ENCODE measurements around the gene RAB40C.

RAB40C gene

DNA sequence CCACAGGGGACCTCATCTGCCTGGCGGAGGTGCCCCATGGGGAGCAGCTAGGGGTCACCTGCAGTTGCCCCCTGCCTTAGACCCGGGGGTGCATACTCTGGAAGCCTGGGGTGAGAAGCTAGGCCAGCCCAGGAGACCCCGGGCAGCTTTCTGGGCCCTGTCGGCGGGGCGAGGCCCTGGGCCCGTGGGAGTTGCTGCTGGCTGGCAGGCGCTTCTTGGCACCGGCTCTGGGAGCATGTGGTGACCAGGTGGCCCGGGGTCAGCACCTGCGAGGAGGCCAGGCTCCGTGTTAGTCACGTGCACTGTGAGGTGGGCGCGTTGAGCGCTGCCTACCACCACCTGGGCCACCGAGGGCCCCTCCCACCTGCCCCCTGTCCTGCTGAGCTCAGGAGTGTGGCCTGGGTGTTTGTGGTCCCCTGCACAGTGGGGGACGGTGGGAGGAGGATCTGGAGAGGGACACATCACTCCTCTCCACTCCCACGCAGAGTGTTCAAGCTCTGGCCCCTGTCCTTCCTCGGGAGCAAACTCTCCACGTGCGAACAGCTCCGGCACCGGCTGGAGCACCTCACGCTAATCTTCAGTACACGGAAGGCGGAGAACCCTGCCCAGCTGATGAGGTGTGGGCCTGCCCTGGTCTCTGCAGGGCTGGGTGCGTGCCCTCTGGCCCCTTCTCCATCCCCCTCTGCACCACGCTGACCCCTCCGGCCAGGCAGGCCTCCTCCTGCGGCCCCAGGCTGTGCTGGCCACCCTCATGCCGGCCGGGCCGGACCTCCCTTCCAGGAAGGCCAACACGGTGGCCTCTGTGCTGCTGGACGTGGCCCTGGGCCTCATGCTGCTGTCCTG lies 14.3 kb upstream of the RAB40C start:
- no peak for DNase-seq (ENCODE audit: low spot score)

- no peak for DNase-seq (ENCODE audit: low spot score)
Measured at GRCh38 chr16:576197-576822, 13.6 kb upstream of the RAB40C start.

- DNase-seq (ENCODE audit: low spot score) = no peak
Measured at GRCh38 chr16:576823-577201, 13.1 kb upstream of the RAB40C start.

DNA sequence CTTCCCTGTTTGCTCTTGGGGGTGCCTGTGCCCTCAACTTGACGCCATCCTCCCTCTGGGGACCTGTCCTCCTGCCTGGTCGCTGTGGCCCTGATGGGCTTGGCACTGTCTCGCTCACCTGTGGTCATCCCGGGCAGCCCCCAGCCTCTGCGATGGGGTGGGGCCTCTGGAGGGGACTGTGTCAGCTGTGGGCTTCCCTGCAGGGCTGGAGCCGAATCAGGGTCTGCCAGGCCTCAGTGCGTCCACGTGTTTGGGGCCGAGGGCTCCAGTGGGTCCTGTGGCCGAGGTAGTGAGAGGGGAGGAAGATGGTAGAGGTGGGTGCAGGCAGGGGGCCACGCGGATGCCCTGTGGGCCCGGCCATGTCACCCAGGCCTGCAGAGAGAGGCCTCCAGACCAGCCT lies 12.1 kb upstream of the RAB40C start:
- DNase-seq (ENCODE audit: low spot score) = no peak

GRCh38 chr16:578232-578869 lies 11.5 kb upstream of the RAB40C start:
- DNase-seq (ENCODE audit: low spot score) = no peak

- DNase-seq (ENCODE audit: low spot score) = peak; percentile 72
Measured at GRCh38 chr16:578870-579405, 10.9 kb upstream of the RAB40C start.

DNA sequence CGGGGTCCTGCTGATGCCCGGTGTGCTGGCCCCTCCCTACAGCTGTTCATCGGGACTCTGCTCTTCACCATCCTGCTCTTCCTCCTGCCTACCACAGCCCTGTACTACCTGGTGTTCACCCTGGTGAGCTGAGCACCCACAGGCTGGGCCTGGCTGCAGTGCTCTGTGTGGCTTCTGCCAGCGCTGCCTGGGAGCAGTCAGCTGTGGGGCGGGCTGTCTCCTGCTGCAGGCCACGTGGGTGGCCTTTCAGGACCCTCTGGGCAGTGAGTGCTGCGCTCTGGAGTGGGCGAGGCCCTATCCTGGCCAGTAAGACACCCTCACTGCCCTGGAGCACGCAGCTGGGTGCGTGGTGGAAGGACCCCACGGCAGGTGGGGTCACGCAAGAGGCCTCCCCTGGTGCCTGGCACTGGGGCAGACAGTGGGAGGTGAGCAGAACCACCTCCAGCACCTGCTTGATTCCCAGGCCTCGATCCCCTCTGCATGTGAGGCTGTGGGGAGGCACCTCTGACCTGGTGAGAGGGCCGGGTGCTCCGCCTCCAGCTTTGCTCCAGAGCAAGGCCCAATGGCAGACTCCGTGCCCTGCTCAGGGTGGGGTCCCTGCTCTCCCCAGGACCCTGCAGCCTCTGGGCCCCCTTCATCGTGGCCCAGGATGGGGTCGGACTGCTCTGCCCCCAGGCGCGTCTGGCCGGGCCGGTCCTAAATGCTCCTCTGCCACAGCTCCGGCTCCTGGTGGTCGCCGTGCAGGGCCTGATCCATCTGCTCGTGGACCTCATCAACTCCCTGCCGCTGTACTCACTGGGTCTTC lies 9.5 kb upstream of the RAB40C start:
- no peak for DNase-seq (ENCODE audit: low spot score)

DNA sequence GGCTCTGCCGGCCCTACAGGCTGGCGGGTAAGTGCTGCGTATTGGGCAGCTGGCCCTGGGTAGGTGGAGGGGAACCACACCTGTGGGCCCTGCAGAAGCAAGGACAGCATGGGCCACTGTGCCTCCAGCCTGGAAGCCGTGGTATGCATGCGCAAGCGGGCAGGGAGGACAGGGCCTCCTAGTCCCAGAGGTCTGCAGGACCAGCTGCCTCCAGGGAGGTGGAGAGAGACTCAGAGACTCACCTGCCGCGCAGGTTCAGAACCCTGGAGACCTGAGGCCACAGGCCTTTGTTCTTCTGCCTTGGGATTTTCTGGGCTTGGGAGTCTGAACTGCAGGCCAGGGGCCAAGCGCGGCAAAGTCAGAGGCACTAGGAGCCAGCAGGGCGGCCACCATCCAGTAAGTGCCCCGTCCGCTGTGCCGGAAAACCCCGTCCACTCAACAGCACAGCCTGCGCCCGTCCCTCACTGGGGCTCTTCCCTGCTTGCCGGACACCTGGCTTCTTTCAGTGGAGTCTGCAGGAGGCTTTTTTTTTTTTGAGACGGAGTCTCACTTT lies 8.8 kb upstream of the RAB40C start:
- DNase-seq (ENCODE audit: low spot score) = no peak

GRCh38 chr16:582218-582613 lies 7.7 kb upstream of the RAB40C start:
- no peak for DNase-seq (ENCODE audit: low spot score)

GRCh38 chr16:582614-583331 lies 7.1 kb upstream of the RAB40C start:
- DNase-seq (ENCODE audit: low spot score) = no peak

DNA sequence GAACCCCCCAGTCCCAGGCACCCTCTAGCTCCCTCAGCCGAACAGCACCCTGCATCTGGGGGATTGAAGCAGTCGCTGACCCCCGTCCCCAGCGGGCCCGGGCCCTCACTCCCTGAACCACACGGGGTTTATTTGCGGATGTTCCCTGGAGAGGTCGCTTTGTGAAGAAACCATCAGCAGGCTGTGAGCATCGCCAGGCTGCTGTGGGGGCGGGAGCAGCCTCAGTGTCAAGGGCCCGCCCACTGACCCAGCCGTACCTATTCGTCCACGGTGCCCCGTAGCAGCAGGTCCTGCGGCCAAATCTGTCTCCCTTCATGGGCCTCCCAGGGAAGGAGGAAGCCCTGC lies 6.4 kb upstream of the RAB40C start:
- no peak for DNase-seq (ENCODE audit: low spot score)

DNA sequence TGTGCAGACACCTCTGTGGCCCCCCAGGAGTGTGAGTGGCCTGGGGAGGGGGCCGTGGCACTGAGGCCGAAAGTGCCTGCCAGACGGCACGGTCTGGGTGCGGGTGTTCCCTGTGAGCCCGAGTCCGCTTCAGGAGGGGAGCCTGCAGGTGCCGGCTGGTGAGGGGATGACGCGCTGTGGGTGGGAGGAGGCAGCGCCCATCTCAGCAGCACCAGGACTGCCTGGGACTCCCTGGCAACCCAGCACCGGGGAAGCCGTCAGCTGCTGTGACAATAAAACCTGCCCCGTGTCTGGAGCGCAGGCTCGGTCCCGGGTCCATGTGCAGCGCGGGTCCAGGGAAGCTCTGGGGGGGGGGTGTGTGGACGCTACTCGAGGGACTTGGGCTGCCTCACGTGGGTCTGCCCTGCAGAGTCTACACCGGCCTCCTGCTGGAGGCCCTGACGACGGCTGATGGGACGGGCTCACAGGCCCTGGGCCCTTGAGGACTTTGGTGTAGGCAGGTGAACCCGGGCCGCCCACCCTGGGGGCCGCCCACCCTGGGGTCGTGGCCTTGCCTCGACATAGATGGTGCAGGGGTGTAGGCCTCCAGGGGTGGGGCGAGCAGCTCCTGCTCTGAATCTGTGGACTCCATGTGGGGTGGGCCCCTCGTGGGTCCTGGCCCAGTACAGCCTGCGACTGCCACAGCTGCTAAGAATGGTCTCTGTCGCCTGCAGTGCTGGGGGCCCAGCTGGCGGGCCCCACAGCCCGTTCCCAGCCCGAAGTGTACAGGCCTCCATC lies 5.9 kb upstream of the RAB40C start:
- DNase-seq (ENCODE audit: low spot score) = no peak

DNA sequence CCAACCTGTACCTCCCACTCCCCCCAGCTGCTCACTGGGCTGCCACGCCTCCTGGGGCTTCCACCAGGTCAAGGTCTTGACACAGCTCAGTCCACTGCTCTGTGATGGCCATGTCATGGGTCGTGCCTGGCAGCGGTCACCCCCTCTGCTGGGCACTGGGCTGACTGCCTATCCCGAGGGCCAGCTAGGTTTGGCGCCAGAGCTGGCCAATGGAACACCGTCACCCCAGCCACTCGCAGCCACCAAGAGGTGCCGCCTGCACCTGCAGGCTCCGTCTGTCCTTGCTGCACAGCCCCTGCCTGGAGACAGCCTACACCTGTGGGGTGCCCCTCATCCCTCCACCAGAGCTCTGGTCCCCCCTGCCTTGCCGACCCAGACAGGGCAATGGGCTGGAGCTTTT lies 4.5 kb upstream of the RAB40C start:
- DNase-seq (ENCODE audit: low spot score) = no peak

DNA sequence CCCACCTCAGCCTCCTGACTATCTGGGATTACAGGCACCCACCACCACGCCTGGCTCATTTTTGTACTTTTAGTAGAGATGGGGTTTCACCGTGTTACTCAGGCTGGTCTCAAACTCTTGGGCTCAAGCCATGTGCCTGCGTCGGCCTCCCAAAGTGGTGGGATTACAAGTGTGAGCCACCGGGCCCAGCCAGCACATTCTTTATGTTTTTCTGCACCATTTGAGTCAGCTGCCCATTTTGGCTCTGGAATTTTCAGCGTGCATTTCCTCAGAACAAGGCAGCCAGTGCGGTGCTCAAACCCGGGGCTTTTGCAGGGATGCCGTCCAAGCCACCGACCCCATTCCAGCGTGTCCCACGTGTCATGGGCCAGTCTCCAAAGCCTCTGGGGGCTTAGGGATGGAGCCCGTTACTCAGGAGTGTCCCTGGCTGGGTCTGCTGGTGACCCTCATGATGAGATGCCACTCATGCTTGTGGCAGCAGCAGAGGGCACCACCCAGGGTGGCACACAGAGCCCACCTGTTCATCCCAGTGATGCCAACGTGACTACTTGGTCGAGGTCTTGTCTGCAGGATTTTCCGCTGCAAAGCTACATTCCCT lies 3.7 kb upstream of the RAB40C start:
- DNase-seq (ENCODE audit: low spot score) = no peak

DNA sequence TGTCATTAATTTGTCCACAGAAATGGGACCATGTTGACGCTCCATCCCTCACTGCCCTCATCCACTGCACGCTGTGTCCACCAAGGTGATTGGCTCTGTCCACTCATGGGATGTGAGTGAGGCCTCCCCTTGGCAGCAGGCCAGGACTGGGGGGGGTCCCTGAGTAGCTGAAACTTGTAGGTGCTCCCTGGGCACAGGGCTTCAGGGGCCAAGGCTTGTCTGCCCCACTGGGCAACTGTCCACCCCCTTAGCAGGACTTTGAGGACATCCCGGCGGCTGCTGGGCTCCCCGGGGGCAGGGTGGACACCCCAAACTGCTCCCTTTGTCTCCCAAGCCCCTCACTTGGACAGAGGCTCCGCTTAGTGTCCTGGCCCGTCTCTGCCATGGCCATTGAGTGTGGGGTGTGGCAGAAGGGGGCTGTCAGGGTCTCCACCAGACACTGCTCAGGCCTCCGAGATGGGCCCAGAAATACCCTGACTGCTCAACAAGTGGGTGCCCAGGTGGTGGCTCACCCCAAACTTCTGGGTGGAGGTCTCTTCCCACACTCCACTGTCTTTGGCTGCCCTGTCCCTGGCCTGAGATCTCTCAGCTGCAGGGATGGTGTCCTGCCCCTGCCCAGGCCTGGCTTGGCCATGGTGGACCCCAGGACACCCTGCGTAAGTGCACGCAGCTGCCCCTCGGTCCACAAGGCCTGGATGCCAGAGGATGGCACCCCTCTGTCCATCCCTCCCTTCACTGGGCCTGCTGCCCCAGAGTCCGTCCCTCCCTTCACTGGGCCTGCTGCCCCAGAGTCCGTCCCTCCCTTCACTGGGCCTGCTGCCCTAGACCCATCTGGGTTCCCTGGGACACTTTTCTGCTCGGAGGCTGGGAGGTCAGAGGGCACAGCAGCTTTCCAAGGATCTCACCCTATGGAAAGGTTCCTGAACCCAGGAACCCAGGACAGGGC lies 2.9 kb upstream of the RAB40C start:
- DNase-seq (ENCODE audit: low spot score) = no peak

DNA sequence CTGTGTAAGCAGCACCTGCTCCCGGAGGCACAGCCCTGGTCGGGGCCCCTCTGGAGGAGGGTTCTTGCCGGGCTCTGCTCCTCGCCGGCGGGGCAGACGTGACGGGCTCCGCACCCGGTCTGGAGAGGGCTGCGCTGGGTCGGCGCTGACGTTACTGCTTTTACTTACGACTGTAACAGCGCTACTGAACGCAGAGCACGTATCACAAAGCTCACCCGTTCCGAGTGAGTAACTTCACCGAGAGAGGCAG lies 1.3 kb upstream of the RAB40C start:
- DNase-seq (ENCODE audit: low spot score) = no peak

DNA sequence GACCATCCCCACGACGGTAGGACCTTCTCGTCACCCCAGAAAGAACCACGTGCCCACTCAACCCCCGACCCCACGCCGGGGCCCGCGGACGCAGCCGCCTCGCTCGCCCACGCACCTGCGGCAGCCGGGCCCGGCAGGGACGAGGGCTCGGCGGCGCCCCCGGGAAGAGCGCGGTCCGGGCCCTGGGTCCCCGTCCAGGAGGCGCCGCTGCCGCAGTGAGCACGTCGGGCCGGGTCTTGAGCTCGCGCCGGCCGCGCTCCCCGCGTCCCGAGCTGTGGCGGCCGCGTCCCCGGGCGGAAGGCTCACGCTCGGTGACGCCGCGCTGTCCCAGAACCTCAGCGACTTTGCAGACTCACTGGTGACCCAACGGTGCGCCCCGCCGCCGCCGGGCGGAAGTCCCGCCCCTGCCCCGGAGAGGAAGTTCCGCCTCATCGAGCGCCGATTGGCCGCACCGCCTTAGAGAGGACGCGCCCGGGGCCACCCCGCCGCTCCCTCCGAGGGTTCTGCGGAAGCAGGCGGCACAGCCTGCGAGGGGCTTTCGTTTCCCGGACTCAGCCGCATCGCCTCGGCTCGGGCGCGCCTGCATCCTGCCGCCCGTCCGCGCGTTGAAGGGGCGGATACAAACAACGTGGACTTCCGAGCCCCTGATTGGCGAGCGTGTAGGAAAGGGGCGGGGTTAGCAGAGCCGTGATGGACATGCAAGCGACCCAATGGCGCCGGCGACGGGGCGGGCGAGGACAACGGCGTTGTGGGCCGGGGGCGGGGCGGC lies 793 bp upstream of the RAB40C start:
- DNase-seq (ENCODE audit: low spot score) = peak; percentile 98

DNA sequence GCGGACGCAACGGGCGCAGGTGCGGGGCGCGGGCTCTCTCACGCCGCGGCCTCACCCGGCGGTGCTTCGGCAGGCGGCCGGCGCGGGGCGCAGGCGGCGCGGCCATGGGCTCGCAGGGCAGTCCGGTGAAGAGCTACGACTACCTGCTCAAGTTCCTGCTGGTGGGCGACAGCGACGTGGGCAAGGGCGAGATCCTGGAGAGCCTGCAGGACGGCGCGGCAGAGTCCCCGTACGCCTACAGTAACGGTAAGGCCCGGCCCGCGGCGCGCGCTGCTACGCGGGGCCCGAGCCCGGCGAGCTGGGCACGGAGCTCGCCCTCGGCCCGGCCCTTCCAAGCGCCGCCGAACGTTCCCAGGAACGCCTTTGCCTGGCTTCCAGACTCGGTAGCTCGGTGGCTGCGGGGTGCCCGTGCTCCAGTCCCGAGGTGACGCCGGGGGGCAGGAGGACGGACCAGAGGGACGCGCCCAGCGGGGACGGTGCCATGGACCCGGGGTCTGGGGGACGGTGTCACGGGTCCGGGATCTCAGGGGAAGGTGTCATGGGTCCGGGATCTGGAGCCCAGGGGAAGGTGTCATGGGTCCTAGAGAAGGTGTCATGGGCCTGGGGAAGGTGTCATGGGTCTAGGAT lies 435 bp downstream of the RAB40C start:
- no peak for DNase-seq (ENCODE audit: low spot score)

All from Ammon's horn (tissue), 1 donor.